HG03558 (cell line): ENCODE data around the gene AADACL2.
"Not testable (repeated sequence)": the region's sequence is repeated elsewhere in the genome, so short reads cannot be mapped to it uniquely, and the experiment has no call there.

Experiments
- ATAC-seq: cut with Tn5 transposase; IDR thresholded peaks from one replicate; pipeline ENCODE4 v1.9.1; 2021; ENCODE audit warnings: moderate number of reproducible peaks; ENCODE audit not compliant: unreplicated experiment; ENCODE audit errors: extremely low read depth

The AADACL2 gene

DNA sequence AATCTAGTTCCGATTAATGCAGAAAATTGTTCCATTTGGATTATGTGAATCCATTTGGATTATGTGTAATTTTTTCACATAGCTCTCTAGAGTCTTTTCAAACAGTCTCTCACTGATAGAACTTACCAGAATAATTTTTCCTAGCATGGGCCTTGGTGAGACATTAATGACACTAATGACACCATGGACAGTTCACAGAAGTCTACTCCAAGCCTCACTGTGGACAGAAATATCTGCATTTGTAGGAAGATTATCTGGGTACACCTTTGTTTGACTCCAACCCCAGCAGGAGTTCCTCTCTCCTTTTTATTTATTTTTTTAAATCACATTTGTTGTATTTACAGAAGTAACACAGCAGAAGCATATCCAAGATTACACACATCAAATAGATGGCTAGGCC, 27.9 kb downstream of the AADACL2 start:
- ATAC-seq: no peak

DNA sequence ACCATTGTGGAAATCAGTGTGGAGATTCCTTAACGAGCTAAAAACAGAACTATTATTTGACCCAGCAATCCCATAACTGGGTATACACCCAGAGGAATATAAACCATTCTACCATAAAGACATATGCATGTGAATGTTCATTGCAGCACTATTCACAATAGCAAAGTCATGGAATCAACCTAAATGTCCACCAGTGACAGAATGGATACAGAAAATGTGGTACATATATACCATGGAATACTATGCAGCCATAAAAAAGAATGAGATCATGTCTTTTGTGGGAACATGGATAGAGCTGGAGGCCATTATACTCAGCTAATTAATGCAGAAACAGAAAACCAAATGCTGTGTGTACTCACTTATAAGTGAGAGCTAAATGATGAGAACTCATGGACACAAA, 31.0 kb downstream of the AADACL2 start:
- ATAC-seq: not testable (repeated sequence)

DNA sequence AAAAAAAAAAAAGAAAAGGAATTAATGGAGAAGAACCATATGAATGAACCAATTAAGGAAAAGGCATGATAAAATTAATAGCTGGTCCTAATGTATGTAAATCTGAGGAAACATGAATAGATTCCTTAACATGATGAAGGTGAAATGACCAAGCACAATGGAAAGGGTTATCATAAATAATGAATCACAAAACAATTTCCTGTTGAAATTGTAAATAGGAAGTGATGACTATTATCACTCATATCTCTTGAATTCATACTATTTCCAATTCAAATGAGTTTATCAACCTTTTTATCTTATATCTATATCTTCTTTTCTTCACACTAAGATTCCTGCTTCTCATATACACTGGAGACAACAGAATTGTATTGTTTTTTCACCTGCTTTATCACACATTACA, 32.0 kb downstream of the AADACL2 start:
- no peak for ATAC-seq

DNA sequence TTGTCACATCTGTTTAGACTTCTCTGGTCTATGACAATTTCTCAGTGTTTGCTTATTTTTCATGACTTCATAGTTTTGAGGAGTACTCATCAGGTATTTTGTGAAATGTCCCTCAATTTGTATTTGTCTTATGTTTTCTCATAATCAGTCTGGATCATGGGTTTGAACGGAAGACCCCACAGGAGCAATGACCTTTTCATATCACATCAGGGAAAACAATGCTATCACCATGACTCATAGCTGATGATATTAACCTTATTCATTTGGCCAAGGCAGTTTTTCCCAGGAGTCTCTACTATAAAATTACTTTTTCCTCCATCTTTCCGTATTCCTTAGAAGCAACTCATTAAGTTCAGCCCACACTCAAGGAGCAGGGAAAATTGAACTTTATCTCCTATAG, 32.7 kb downstream of the AADACL2 start:
- no peak for ATAC-seq

DNA sequence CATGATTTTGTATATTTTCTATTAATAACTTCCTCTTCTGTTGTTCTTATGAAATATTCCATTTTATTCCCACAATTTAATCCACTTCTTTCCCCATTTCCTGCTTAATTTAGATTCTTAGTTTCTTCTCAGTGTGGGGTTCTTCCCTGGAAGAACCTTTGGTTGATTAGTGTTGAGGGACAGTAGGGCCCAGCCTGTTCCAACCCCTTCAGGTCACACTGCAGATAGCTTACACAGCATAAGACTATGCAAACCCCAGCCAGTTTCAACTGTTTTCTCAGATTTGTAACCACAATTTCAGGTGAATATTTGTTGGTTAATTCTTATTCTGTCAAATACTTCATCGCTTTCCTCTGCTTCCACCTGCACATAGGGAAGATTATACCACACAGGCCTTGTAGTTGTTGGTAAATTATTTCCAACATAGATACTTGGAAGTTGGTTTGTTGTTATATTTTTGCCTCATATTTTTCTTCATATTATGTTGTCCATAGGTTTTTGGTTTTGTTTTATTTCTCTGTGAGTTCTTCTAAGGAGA, 34.7 kb downstream of the AADACL2 start:
- ATAC-seq: no peak

DNA sequence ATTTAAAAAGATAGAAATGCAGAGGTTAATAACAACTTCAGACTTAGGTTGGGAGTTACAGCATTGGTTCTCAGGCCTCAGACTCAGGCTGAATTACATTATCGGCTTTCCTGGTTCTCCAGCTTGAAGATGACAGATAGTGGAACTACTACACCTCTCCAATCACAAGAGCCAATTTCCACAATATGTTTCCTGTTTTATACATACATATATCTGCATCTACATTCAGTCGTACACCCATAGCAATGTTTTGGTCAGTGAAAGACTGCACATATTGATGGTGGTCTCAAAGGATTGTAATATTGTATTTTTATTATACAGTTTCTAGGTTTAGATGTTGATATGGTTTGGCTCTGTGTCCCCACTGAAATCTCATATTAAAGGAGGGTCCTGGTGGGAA, 35.4 kb downstream of the AADACL2 start:
- ATAC-seq: no peak

DNA sequence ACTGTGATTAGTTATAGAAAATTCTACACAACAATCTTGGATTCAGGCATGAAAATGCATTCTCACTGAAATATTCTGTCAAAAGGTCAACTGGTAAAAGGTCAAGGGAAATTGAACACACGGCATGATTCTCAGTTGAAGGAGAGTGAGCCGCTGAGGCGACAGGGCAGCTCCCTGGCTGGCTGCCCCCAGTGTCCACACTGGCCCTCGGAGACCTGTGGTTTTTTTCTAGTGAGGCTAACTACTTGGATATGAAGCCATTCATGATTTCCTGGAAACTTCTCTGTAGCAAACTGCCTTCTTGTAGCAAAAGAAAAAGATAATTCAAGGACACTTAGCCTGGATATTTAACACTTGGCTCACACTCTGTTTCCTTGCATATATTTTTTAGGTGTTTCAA, 37.2 kb downstream of the AADACL2 start:
- no peak for ATAC-seq

DNA sequence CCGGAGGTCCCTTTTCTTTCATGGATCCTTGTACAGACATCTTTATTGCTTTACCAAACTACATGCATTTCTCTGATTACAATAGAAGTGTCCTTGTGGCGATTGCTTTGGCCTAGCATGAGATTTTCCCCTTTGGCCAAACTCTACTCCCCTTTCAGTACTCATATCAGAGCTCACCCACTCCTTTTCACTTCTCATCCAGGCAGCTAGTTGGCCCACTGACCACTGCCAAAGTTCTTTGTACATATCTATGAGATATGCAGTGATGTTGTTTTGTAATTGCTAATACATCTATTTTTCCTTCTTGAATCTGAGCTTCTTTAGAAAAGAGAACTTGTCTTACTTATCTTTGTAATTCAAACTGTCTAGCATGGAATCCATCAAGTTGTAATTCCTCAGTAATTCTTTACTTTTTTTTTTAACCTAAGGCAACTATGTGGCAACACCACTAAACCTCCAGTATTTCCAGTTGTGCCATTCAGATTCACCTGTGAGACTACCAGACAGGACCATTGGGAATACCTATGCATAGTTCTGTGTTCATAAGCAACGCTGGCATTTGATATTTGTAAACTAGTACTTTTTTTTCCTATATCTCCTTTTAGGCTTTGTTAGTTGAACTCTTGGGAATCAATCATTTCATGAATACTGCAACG, 39.2 kb downstream of the AADACL2 start:
- no peak for ATAC-seq

DNA sequence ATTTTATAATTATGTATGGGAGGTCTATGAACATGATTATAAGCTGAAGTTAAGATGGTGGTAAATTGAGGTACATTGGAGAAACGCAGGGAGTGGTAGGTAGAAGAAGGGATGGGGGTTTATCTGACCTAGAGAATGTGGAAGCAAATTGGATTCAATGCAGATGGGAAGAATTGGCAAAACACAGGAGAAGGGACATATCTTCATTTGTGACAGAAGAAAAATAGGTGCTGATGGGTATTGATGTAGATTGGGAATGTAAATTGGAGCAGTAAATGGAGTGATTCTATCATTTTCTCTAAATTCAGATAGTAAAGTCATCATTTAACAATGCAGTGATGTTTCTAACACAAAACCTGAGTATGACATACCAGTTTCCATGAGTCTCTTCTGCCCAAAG, 40.5 kb downstream of the AADACL2 start:
- no peak for ATAC-seq

DNA sequence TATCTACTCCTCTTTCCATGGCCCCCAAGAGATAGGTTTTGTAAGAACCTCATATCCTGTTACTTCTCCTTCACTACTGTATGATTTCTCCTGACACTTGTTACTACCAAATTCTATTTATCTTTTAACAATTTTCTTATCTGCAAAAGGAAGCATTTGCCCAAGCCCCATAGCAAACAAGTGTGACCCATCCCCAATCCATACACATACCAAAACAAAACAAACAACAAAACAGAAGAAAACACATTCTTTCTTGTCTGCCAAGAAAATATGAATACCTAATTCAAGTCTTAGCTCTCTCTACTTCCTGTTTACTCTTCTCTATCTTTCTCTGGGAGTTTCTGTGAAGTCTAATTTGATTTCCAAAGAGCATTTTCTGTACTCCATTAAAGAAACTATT, 41.2 kb downstream of the AADACL2 start:
- ATAC-seq: no peak

DNA sequence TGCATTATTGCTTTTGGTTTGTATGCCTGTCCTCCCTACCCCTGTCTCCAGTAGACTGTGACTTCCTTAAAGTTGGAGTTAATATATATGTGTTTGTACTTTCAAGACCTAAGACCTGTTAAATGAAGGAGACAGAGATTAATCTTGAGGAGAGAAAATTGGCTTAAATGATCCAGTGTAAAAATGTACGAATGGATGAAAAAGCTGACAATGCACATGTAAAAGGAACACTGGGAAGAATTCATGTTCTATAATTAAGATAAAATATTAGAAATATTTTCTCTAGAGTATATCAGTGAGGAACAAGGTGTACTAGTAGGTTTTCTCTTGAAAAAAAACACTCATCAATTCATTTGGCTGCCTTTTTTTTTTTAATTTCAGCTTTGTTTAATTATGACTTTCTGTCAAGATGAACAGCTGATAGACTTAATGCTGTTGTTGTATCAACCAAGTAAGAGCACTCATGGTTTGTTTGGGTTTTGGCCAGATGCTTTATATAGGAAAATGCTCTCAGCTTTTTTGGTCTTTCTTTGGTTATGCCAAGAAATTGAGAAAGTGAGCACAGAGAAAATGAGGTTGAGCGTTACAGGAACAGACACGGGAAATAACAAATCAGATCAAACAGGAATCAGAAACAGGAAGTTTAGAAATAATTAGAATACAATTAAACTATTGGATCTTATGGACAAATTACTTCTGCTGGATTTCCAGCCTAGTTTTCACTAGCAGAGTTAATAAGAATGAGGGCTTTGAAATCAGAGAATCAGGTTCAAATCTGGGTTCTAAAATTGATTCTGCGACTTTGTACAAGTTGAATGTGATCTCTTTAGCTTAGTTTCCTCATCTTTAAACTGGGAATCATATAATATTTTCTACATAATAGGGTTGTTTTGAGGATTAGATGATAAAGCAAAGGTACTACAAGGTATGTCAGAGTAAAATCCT, 41.9 kb downstream of the AADACL2 start:
- no peak for ATAC-seq

DNA sequence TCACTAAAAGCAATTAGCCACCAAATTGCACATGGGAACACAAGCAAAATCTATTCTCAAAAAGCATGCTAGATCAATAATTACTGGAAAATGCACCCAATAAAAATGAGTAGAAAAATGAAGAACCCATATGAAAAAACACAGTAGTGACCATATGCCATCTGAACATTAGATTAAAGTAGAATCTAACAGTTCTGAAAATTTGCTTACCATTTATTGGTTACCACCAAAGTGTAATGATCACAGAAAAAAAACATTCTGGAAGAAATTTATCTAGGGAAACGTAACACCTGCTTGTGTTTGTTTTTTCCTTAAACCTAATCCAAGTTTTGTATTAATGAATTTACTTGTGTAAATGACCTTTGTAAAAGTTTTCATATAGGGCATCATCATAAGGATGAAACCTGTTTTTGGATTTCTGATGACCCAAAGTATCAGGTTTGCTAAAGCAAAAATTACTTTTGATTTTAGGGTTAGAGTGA, 42.6 kb downstream of the AADACL2 start:
- no peak for ATAC-seq

DNA sequence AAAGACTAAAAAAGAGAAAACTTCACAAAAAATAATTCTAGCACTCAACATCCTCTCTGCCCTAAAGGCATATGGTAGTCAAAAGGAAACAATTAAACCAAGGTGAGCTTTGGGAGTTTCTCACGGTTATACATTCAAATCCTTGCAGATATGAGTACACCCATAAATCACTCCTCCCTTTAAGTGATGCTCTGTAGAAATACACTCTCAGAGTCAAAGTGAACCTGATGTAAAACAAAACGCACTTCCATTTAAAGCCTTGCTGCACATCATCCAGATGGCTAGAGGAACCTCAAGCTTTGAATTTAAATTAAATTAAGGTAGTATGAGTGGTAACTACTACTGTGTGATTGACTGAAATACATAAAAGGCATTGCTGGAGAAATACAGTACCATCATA, 44.2 kb downstream of the AADACL2 start:
- no peak for ATAC-seq

DNA sequence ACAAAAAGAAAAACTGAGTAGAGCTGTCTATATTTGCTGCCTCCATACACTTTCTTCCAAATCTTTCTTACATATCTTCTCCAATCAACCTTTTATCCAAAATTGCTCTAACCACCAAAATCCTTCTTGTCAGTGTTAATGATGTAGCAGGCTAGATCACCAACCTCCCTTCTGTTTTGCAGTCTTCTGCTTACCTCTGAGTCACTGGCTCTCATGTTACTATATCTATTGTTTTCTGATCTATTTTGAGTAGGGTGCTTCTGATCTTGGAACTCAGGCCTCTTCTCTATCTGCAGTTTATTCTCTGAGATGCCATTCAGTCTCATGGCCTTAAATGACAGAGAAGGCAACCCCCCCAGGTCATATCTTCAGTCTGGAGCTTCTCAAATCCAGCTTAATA, 53.9 kb downstream of the AADACL2 start:
- ATAC-seq: no peak

DNA sequence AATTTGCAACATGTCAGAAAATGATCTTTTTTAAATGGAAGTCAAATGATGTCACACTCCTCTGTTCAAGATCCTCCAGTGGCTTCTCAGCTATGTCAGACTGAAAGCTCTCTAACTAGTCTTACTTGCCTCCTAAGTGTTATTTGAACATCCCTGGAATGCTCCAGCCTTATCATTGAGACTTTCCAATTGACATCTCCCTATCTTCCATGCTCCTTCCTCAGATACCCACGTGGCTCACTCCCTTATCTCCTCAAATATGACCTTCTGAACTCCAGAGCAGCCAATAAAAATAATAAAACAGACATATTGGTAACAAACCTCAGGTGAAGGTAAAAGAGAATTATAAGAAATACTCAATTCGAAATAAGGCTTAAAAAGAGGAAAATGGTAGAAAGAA, 54.7 kb downstream of the AADACL2 start:
- ATAC-seq: no peak

DNA sequence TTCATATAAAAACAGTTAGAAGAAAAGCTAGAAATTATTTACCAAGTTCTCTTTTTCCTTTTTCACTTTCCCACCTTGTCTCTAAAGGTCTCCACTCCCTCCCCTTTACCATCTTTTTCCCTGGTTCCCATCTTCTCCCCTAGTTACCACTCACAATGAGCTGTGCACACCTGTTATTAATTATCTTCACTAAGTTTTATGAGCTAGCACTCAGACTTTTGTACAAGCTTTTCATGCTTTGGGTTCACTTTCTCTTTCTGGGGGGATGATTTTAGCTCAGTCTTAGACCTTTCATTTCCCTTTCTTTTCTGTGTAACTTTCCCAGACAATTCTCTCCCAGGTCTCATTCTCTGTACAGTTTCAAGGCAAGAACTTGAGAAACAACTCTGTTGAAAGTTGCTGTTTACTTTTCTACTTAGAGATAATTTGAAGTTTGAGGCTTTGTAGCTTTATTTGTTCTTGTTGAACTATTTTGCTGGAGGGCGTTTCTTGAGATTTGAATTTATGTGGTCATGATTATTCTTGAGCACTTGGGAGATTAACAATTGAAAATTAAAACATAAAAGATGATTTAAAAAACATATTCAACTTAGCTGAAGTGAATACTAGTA, 56.2 kb downstream of the AADACL2 start:
- no peak for ATAC-seq

DNA sequence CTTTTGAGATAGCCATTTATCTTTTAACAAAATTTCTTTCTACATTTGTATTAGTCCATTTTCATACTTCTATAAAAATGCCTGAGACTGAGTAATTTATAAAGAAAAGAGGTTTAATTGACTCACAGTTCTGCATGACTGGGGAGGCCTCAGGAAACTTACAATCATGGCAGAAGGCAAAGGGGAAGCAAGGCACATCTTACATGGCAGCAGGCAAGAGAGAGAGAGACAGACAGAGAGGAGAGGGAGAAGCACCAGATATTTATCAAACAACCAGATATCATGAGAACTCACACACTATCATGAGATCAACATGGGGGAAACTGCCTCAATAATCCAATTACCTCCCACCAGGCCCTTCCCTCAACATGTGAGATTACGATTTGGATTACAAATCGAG, 57.0 kb downstream of the AADACL2 start:
- ATAC-seq: not testable (repeated sequence)

DNA sequence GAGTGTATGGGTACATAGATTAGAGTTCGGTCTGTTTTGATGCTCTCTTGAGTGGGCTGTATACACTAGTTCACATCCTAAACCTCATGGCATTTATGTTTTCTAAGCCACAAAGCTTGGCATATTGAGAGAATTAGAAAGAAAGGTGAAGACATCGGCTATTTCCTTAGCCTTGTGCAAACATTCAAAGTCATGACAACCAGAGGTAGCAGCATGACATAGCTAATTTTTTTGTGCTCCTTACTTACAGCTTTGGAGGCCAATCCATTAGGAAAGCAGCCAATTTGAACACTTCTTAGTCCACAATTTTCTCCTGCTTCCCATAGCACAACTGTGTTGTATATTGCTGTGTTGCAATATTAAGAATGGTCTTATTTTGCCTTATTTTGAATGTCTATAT, 58.7 kb downstream of the AADACL2 start:
- ATAC-seq: no peak

DNA sequence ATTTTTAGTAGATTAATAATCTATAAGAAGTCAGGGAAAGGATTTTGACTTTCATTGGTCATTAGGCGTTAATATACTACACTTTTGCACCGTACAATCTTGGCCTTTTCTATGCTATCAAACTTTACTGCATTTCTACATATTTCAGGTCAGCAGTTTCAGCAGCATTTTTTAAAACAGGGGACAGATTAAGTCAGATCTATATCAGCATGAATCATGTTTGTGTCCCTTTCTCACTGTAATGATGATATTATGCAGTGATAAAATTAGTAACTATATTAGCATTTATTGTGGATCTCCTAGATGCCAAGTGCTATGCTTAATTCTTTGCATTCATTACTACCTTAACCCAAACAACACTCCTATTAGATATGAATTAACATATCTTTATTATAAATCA, 59.9 kb downstream of the AADACL2 start:
- no peak for ATAC-seq

DNA sequence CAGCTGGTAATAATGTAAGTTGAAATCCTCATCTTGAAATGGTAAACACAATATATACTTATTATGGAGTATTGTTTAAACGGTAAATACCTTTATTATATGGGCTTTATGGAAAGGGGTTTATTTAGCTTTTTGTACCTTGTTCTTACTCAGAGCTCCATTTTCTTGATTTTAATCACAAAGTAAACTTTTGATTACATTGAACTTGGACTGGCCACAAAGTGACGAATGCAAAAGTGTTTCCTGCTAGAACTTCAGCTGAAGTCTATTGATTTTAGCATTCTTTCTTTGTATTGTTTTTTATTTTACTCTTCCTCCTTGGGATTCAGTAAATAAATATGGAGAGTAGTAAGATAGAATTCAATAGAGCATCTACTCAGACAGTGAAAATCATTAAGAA, 60.4 kb downstream of the AADACL2 start:
- ATAC-seq: no peak

DNA sequence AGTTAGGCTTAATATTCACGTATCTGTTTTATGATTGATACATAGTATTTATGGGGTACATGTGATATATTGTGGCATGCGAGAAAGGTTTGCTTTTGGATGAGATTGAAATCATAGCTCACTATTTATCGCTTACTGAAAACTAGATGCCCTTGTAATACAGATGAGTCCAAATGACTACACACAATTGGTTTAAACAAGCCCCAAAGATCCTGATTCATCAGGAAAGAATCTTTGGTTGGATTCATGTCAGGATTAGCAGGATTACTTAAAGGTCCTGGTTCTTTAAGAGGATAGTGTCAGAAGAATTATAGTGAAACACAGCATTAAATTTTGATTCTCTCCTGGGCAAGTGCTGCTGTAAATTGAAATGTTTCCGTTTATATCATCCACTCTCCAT, 61.5 kb downstream of the AADACL2 start:
- ATAC-seq: no peak
